Tibial nerve (tissue), 3 donors: ENCODE results near the gene FCER1G.

Experiments
- POLR2A ChIP-seq, 2 donors: fragments of 450-650 bp; IDR thresholded peaks; one replicate each; pipeline ENCODE4 v1.6.1; 2017; ENCODE audit warnings: antibody characterized with exemption in 2 of 2, mild to moderate bottlenecking in 2 of 2, moderate library complexity in 2 of 2
- TF ChIP-seq, protein P1 (sequence below), 5 experiments: fragments of 200-600 bp in 3 of 5; fragments of 450-650 bp in 2 of 5; sonication (generic) in 3 of 5; IDR thresholded peaks; one replicate each; pipeline ENCODE4 v1.5.1; 2016 to 2019; ENCODE audit warnings: antibody characterized with exemption in 5 of 5, mild to moderate bottlenecking in 3 of 5, moderate library complexity in 2 of 5

DNA sequence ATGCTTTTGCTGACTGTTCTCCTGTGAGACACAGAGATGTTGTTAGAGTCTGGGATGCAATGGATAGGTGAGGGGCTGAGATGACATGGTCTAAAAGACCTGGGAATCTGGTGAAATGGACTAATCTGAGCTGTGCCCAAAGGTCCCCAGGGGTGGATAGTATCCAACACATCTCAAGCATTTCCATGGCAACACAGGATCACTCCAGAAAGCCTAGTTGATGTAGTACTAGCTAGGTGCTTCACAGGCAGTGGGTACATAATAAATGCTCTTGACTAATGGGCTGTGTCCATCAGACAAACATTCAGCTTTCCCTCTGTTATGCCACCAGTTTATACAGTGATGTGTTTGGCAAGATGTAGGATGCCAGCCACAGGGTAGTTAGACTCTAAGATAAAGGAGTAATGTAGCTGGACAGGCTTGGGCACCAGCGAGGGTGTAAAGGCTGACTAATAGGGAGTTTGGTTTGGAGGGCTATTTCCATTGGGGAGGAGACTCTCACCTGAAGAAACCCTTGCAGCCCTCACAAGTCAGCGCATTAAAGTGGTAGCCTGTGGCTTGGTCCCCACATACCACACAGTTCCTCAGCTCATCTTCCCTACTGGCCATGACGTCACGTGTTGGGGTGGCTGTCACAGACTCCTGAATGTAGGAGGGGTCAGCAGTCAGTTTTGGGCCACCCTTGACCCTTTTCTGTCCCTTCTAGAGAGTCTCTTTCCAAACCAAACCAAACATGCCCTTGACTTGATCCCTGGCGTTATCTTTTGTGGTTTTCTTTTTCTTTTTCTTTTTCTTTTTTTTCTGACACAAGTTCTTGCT is 21.1 kb downstream of the FCER1G start:
- TF ChIP-seq, protein P1, sequence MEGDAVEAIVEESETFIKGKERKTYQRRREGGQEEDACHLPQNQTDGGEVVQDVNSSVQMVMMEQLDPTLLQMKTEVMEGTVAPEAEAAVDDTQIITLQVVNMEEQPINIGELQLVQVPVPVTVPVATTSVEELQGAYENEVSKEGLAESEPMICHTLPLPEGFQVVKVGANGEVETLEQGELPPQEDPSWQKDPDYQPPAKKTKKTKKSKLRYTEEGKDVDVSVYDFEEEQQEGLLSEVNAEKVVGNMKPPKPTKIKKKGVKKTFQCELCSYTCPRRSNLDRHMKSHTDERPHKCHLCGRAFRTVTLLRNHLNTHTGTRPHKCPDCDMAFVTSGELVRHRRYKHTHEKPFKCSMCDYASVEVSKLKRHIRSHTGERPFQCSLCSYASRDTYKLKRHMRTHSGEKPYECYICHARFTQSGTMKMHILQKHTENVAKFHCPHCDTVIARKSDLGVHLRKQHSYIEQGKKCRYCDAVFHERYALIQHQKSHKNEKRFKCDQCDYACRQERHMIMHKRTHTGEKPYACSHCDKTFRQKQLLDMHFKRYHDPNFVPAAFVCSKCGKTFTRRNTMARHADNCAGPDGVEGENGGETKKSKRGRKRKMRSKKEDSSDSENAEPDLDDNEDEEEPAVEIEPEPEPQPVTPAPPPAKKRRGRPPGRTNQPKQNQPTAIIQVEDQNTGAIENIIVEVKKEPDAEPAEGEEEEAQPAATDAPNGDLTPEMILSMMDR (IDR thresholded peaks at IDR 0.05), result no peak
- no peak for TF ChIP-seq POLR2A (IDR thresholded peaks at IDR 0.05)
